Erythroblast (primary cell): ENCODE results near the gene MME.

ENCODE experiments used
- GATA1 ChIP-seq: IDR thresholded peaks from 2 replicates; pipeline ENCODE4 v1.6.1; 2011; ENCODE audit warnings: low read depth, mild to moderate bottlenecking, control low read depth, low read length, moderate library complexity
- POLR2A ChIP-seq: IDR thresholded peaks from 2 replicates; pipeline ENCODE4 v1.6.1; 2011; ENCODE audit warnings: mild to moderate bottlenecking, low read length

GRCh38 chr3:155182467-155182866, 102.3 kb downstream of the MME start:
- TF ChIP-seq POLR2A = no peak
- no peak for TF ChIP-seq GATA1
